ENCODE data around the gene EEF1AKMT3.
A peak's percentile ranks its signal among the peaks of the same experiment; 100 is the strongest.

Gene EEF1AKMT3

DNA sequence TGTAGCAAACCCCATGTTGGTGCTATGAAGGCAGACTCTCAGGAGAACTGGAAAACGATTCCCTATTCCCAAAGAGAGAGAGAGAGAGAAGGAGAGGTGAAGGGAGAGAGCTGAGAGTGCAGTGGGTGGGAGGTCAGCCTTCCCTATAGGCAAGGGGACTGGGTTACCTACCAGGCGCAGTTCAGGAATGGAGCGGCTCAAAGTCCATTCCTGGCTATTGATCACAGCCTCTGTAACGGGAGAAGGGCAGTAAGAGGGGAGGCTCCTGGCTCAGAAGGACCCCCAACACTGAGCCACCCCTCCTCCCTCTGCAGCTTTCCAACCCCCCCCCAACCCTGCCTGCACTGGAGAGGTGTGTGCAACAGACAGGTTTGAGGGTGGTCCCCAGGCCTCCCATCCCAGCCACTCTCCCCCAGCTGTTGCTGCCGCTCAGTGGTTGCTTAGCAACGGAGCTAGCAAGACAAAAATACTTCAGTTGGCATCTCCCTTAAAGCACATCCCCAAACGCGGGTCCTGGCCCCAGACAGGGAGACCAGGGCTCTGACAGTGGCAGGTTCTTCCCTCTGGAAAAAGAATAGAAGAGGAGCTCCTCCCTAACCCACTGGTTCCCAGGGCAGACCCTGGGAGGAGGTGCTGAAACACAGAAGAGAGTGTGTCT lies 37.1 kb upstream of the EEF1AKMT3 start:
- no peak for DNase-seq (ENCODE audit: low read depth)

DNA sequence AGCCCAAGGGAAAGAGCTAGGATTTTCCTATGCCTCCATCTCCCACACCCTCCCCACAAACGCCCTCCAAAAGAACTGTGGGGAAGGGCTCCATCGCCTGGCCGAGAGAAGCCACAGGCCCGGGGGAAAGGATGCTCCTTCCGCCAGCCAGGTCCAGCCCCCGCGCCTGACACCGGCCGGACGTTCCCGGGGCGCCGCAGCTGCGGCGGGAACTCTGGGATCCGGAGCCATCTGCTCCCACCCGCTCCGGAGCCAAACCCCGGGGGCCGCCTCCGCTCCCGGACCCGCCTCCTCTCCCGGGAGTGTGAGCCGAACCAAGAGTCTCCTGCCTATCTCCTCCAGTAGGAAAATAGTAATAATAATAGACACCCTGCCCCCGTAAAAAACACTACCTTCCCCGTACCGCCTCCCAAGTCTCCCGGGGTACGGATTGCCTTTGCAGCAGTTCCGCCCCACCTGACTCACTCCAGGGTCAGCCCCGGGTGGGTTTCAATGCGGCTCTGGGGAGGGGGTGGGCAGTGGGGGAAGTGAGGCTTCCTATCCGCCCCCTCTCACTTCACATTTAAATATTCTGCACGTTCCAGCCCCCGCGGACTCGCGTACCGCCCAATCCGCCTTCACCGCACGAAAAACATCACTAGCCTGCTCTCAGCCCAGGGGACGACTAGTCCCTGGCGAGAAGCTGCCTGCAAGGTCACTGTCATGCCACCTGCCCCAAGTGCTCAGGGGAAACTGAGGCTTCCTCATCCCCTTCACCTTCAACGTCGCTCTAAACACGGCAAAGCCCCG lies 36.3 kb upstream of the EEF1AKMT3 start:
- no peak for DNase-seq (ENCODE audit: low read depth)

DNA sequence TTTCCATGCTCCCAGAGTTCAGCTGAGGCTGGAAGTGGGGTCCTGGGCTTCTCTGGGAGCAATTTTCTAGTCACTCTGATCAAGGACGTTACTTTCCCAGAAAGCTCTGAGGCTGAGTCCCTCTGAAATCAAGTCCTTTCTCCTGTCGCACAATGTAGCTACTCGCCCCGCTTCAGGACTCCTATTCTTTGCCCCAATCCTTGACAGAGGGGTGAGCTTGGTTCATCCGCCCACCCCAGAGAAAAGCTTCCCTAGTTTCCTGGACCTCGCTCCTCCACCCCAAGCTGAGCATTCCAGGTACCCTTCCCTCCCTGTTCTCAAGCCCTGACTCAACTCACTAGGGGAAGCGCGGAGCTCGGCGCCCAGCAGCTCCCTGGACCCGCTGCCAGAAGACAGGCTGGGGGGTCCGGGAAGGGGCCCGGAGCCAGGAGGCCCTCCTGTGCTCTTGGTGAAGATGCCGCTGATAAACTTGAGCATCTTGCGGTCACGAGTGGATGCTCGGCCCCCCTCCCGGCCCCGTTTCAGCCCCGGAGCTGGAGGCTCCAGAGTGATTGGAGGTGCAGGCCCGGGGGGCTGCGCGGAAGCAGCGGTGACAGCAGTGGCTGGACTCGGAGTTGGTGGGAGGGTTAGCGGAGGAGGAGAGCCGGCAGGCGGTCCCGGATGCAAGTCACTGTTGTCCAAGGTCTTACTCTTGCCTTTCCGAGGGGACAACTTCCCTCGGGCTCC lies 35.5 kb upstream of the EEF1AKMT3 start:
- DNase-seq (ENCODE audit: low read depth) = no peak

DNA sequence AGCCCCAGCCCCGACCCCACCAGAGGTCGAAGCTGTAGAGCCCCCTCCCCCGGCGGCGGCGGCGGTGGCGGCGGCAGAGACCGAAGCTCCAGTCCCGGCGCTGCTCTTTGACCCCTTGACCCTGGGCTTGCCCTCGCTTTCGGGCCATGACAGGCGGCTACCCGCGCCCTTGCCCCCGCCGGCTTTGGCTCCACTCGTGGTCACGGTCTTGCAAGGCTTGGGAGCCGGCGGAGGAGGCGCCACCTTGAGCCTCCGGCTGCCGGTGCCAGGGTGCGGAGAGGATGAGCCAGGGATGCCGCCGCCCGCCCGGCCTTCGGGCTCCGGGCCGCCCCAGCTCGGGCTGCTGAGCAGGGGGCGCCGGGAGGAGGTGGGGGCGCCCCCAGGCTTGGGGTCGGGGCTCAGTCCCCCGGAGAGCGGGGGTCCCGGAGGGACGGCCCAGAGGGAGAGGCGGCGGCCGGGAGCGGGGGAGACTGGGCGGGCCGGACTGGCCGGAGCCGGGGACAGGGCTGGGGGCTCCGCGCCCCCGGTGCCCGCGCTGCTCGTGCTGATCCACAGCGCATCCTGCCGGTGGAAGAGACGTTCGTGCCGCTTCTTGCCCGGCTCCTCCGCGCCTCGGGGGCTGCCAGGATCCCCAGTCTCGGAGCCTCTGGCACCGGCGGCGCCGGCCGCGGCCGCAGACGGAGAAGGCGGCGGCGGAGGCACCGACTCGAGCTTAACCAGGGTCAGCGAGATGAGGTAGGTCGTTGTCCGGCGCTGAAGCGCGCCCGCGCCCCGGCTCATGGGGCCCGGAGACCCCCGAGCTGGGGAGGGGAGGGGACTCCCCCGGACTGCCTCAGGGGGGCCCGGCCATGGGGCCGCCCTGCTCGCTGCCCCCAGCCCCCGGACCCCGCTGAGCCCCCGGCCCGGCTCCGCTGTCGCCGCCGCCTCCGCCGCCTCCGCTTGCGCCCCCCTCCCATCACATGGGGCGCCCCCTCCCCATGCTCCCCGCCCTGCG lies 34.6 kb upstream of the EEF1AKMT3 start:
- DNase-seq (ENCODE audit: low read depth) = no peak

DNA sequence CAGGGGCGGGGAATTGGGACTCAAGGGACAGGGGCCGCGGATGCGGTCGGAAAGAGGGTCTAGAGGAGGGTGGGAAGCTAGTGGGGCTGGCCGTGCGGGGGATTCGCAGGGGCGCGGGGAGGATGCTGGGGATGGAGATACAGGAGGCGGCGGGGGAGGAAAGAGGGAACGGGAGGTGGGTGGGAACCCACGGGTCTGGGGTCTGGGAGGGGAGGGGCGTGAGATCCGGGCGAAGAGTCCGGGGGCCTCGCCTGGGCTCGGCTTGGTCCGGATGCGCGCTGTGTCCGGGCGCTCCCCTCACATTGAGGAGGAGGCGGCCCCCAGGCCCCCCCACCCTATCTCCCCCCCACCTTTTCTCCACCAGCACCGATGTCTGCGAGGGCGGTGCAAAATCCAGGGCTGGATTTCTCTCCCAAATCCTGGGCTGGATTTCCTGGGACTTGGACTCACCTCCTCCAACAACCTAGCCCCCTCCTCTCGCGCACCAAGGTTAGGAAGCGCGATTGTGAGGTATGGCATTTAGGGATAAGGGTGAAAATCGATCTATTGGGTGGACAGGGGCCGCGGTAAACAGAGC lies 33.7 kb upstream of the EEF1AKMT3 start, which contains the start of gene AGAP2:
AGAP2 (minus strand) TSS at position 82 of the 577 bp plus-strand sequence. CDS start 496 bp downstream, outside the sequence.
- DNase-seq (ENCODE audit: low read depth) = no peak

DNA sequence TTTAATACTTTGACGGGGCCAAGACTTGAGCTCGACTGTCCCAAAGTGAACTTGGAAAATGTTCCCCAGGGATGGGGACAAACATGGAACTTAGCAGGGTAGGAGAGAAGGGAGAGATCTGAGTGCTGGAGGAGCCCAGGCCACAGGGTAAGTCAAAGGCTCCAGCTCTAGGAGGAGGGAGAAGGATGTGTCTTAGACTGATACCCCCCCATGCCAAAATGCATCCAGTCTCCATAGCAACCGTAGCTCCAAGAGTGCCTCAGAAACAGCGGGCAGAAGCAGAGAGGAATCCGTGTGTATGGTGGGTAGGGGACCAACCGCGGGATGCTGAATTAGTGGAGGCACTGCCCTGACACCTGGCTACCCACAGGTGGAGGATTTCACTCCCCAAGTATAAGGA lies 33.0 kb upstream of the EEF1AKMT3 start:
- no peak for DNase-seq (ENCODE audit: low read depth)

DNA sequence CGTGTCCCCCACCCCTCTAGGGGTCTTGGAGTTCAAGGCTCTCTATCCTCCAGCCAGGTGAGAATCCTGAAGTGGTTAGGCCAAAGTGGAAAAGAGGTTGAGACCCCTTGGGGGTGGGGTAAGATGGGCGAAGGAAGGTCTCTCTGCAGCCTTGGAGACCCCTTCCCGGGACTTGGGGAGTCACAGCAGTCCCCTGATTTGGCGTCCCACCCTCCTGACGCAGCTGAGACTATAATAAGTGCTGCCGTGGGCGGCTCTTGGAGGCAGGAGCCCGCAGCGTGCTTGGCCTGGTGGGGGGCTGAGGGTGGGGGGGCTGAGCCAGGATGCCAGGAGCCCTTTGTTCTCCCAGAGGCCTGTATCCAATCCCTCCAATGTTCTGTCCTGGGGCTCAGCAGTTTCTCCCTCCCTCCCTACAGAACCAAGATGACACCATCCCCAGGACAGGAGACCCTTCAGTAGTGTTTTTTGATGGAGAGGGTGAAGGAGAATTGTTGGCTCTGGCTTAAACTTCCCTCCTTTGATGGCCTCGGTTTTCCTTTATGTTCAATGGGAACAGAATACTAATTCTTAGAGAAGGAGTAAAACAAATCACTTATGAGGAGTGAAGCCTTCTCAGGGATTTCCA lies 32.4 kb upstream of the EEF1AKMT3 start:
- DNase-seq (ENCODE audit: low read depth) = no peak

DNA sequence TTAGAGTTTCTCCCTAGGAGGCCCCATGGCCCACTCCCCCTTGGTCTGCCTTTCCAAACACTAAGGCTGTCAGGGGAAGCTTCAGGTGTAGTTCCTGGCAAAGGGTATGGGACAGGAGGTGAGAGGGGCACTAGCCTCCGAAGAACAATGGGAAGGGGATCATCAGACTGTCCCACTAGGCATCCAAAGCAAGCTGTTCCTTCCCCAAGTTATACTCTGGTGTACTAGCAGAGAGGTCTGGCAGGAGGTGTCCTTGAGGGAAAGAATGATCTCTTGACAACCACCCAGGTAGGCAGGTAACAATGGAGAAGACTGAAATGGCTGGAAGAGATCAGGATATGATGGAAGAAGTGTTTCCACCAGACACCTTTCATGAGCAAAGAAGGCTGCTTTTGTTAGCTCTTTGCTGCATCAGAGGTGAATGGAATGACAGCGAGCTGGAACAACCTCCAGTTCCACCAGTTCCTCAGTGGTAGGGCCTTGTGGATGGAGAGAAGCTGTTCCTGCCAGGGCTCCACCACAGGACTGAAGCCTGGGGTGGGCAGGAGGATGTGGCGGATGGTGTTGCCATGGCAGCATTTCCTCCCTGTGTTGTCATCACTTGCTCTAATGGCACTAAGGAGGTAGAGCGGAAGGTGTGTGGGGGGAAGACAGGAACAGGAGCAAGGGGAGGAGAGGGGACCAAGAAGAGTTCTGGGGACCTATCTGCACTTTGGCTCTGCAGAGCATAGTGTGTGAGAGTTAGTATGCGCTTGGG lies 31.6 kb upstream of the EEF1AKMT3 start:
- peak; percentile 59 for DNase-seq (ENCODE audit: low read depth)

DNA sequence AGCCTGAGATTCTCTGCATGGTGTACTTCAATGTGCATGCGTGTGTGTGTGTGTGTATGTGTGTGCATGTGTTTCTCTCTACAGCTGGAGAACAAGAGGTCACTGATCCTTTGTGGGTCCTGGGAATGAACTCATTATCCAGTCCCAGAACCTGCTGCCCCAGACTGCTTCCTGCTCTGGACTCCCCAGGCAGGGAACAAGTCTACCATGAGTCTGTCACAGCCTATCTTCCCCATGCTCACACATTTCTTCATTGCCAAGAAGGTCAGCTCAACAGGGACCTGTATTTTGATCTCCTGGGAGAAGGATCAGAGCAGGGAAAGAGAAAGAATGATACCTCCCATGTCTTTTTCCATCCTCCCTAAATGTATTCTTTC lies 31.0 kb upstream of the EEF1AKMT3 start:
- DNase-seq (ENCODE audit: low read depth) = no peak

DNA sequence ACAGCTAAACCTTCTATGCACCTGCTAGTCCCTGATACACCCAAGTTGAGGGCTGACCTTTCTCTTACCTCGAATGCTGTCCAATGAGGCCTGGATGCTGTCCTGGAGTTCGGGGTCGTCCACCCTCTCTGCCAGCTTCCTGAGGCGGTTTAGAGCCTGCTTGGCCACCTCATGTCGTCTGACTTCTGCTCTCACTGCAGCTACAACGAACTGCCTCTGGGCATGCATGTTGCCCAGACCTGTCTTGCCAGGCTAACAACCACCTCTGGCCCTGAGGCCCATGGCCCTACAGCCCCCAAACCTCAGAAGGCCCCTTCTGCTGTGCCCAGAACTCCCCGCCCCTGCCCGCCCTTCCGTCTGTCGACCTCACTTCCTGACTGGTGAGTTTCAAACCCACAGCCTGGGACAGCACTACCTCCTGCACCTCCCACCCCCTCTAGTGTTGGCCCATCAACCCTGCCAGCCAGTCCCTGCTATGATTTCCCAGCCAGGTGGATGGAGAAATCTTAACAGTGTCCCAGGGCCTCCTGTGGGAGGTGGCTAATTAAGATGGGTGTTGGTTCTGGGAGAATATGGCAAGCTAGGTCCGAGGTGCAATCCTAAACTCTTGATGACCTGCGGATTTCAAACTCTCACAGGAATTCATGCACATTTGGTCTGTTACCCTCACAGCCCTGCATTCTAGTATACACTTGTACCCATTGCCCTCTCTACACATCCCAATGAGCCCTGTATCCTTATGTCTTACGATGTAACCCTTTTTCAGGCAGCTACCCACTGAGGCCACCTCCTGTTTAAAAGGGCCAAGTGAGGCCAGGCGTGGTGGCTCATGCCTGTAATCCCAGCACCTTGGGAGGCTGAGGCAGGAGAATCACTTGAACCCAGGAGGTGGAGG lies 30.3 kb upstream of the EEF1AKMT3 start:
- peak; percentile 68 for DNase-seq (ENCODE audit: low read depth)

DNA sequence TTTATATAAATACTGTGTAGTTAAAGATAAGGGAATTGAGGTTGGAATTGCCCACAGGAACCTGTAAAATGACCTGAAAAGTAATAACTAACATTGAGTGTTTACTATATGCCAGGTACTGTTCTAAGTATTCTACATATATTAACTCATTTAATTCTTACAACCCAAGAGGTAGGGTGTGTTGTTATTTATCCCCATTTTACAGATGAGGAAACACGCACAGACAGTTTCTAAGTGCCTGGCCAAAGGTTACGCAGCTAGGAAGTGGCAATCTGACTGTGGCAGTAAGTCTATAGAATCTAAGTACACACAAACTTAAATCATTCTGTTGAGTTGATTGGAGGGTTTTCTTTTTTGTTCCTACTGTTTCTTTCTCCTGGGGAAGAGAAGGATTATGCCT lies 28.6 kb upstream of the EEF1AKMT3 start:
- no peak for DNase-seq (ENCODE audit: low read depth)

DNA sequence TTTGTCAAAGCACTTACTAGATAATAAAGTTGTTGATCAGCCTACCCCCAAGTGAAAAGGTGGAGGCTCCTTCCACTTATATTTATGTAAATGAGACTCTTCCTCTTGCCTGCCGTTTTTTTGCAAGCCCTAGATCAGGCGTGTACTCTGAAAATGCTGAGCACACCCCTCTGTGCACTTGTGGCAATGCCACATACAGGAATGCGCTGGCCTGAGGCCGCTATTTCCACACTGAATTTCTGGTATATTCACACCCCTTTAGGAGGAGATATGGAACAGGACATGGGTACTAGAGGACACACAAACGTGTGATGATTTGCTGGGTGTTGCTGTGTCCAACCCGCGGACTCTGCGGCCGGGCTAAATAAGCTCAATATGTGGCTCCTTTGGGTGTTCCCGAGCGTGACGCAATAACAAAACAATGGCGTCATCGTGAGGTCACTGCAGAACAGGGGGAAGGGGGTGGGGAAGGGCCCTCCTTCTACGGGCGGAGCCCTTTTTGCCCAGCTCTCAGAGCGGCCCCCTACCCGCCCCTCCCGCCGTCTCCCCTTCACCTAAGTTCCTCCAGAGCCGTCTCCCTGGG lies 28.1 kb upstream of the EEF1AKMT3 start:
- DNase-seq (ENCODE audit: low read depth) = peak; percentile 72

DNA sequence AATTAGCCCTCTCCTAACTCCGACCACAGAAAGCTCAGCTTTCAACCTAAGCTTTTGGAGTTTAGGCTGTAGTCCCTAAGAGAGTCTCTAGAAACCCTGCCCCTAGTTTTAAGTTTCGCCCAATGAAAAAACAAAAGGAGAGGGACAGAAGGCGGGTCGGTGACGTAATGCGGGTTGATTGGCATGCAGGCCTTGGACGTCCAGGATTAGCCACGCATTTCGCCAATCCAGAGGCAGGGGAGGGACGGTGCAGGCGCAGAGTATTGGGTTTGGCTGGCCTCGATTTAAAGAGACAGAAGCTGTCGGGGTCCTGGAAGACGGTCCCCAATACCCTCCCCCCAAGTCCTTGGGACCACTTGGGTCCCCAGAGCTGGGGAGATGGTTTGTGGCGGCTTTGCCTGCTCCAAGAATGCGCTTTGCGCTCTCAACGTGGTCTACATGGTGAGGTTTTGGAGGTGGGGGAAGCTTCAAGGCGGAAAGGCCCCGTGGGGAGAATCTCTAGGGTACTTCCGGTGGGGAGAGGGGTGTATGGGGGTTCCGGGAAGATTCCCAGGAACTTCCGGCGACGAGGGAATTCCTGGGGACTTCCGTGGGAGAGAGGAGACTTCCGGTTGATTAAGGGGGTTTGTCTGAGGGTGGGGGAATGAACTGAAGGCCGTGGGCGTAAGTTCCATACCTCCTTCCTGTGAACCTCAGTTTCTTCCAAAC lies 27.5 kb upstream of the EEF1AKMT3 start, which contains the start of gene TSPAN31:
TSPAN31 (plus strand) TSS at position 263 of the 708 bp plus-strand sequence; CDS start at position 379, 116 bp downstream.
- DNase-seq (ENCODE audit: low read depth) = peak; percentile 90

DNA sequence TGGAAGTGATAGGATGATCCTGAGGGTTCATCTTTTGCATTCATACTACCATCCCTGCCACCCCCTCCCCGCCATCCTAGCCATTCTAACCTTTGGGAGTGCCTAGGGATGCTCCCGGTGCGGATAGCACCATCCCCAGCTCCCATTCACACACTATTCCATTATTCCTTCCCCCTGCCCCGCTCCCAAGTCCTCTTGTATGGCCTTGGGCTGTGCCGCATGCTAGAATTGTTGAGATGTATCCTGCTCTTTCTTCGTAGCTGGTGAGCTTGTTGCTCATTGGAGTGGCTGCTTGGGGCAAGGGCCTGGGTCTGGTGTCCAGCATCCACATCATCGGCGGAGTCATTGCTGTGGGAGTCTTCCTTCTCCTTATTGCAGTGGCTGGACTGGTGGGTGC lies 26.9 kb upstream of the EEF1AKMT3 start:
- DNase-seq (ENCODE audit: low read depth) = no peak

DNA sequence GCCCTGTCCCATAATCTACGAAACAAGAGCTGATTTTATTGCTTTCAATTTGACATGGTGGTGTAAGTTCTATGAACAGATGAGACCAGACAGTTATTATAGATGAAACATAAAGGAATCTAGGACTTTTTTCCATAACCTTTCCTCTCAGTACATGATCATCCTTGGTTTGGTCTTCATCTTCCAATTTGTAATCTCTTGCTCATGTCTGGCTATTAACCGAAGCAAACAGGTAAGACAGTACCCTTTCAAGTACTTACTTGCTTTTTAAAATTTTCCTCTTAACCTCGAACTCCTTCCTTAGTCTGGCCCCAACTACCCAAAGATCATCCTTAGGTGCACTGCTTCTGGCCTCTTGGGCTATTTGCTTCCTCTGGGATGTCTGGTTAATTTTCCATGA lies 26.4 kb upstream of the EEF1AKMT3 start:
- DNase-seq (ENCODE audit: low read depth) = no peak

DNA sequence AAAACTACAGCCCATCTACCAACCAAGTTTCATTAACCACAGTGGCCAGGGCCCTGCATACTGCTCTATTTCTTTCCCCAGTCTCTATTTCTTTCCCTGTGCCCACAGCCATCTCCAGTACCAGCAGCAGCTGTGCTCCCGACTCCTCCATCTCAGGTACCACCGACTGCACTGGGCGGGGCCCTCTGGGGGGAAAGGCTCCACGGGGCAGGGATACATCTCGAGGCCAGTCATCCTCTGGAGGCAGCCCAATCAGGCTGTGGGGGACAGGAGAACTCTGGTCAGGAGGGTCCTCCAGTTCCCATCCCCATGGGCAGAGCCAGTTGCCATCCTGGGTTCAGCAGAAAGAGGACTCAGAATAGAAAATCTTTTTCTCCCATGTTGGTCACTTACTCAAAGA lies 23.4 kb upstream of the EEF1AKMT3 start:
- DNase-seq (ENCODE audit: low read depth) = no peak

DNA sequence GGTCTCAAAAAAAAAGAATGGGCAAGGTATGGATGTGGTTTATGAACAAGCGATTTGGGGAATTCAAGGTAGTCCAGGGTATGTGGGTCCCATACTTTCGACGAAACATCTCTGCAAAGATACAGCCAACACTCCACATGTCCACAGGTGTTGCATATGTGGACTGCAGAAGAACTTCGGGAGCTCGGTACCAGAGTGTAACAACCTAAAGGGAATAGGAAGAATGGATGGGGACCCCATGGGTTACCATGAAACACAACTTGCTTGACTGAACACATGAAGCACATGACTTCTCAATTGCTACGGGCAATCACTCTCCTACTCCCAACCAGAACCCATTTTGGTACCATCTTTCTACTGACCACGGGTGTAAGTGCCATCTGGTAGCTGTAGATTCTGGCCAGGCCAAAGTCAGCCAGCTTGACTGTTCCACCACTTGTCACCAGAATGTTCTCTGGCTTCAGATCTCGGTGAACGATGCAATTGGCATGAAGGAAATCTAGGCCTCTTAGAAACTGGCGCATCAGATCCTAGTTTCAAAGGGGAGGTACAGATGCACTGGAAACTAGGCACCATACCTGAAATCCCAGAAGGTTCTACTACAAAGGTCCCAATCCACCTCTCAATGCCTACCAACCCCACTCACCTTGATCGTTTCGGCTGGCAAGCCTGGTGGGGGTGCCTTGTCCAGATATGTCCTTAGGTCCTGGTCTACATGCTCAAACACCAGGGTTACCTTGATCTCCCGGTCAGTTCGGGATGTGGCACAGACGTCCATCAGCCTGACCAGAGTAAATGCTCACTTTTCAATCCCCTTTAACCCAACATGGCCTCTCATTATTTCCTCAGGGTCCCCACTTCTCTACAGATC lies 21.6 kb upstream of the EEF1AKMT3 start:
- DNase-seq (ENCODE audit: low read depth) = no peak

Measured in activated T-cell treated with anti-CD3 and anti-CD28 coated beads for 48 hours (primary cell).